K562 (cell line): Measurements from ENCODE around the gene KAZN. TPM values are rescaled to one million over a fixed set of nuclear protein-coding genes. Genes with fewer than 3 reads are reported as not detected.

Experiments
- ATAC-seq: fragments of 200-7000 bp; cut with Tn5 transposase; 3 replicates; pipeline ENCODE4 v1.9.1; 2020; ENCODE audit warnings: moderate library complexity
- BruUV-seq: library from RNA; stranded (reverse); fragments of 400-500 nt; replicated peaks from 2 replicates; lab custom pipeline; 2021; lab: Mats Ljungman, UMichigan
- CTCF ChIA-PET: fragments of 300-600 bp; formaldehyde crosslinking; extraction: SDS; loops from one replicate; lab custom pipeline; 2021; ENCODE audit warnings: low intra/inter-chr PET ratio; lab: Yijun Ruan, JAX
- POLR2A ChIA-PET: fragments of 300-600, 350-650 bp; sonication (Branson Sonifier 250); formaldehyde crosslinking; extraction: SDS; loops from one replicate; lab custom pipeline; 2021; ENCODE audit warnings: antibody characterized with exemption, inconsistent platforms; lab: Yijun Ruan, JAX
- DNase-seq, 4 experiments: peaks; one replicate each; pipeline versions ENCODE4 v3.0.0 to v3.0.0-alpha.2; 2011 to 2018; ENCODE audit warnings: low spot score in 3 of 4, mixed read lengths in 3 of 4; ENCODE audit errors: extremely low read depth in 1 of 4
- FAIRE-seq: peaks from 2 replicates; lab custom pipeline; 2011; peaks lifted over from hg19 to GRCh38; lab: Jason Lieb, UNC
- H2AFZ ChIP-seq: 2 replicates; pipeline ENCODE4 v1.6.0; 2011; ENCODE audit warnings: low read depth, low read length, control low read depth, inconsistent platforms
- H3K27ac ChIP-seq: fragments of 200-600 bp; 3 replicates; pipeline ENCODE4 v1.8.0; 2011; ENCODE audit warnings: low read depth, mild to moderate bottlenecking, control low read depth, inconsistent platforms, low read length, moderate library complexity, mixed read lengths; ENCODE audit errors: extremely low read depth
- H3K27me3 ChIP-seq, 2 experiments: fragments of 300-600 bp in 1 of 2; 2 replicates in 1 of 2; 3 replicates in 1 of 2; pipeline versions ENCODE4 v1.6.0 to v1.8.0; 2011; ENCODE audit warnings: inconsistent platforms in 2 of 2, low read length in 2 of 2, mild to moderate bottlenecking in 1 of 2, mixed read lengths in 1 of 2, moderate library complexity in 1 of 2; ENCODE audit not compliant: control insufficient read depth in 2 of 2, insufficient read depth in 2 of 2
- H3K36me3 ChIP-seq: fragments of 300-600 bp; 3 replicates; pipeline ENCODE4 v1.8.0; 2011; ENCODE audit warnings: mild to moderate bottlenecking, low read length, inconsistent platforms; ENCODE audit not compliant: control insufficient read depth, insufficient read depth
- H3K4me1 ChIP-seq, 2 experiments: fragments of 200-600 bp in 1 of 2; replicated peaks in 1 of 2; 2 replicates in 1 of 2; 3 replicates in 1 of 2; pipeline versions ENCODE4 v1.5.1 to v1.8.0; 2011; ENCODE audit warnings: inconsistent platforms in 2 of 2, low read length in 2 of 2, mild to moderate bottlenecking in 1 of 2, mixed read lengths in 1 of 2, moderate library complexity in 1 of 2; ENCODE audit not compliant: control insufficient read depth in 2 of 2, insufficient read depth in 2 of 2
- H3K4me2 ChIP-seq: 2 replicates; pipeline ENCODE4 v1.6.1; 2011; ENCODE audit warnings: low read length, control low read depth, inconsistent platforms, mixed read lengths; ENCODE audit not compliant: insufficient read depth
- H3K4me3 ChIP-seq: fragments of 200-600 bp; sonication (generic), shearing (Covaris generic); 2 replicates; pipeline ENCODE4 v1.5.1; 2016; ENCODE audit warnings: control low read depth, inconsistent platforms
- H3K79me2 ChIP-seq: fragments of 200-600 bp; 3 replicates; pipeline ENCODE4 v1.8.0; 2011; ENCODE audit warnings: low read length, inconsistent platforms; ENCODE audit not compliant: control insufficient read depth, insufficient read depth
- H3K9ac ChIP-seq, 2 experiments: 2 replicates each; pipeline versions ENCODE4 v1.6.0 to v1.6.1; 2011; ENCODE audit warnings: low read depth in 2 of 2, low read length in 2 of 2, control low read depth in 1 of 2, inconsistent platforms in 1 of 2, mild to moderate bottlenecking in 1 of 2, mixed read lengths in 1 of 2; ENCODE audit not compliant: insufficient read depth in 1 of 2
- H3K9me1 ChIP-seq: one replicate; pipeline ENCODE4 v1.6.0; 2011; ENCODE audit warnings: inconsistent platforms, mild to moderate bottlenecking, low read length, moderate library complexity; ENCODE audit not compliant: control insufficient read depth, insufficient read depth
- H3K9me3 ChIP-seq: replicated peaks from 2 replicates; pipeline ENCODE4 v1.5.1; 2011; ENCODE audit warnings: low read depth, low read length, inconsistent platforms; ENCODE audit not compliant: control insufficient read depth, insufficient read depth
- H4K20me1 ChIP-seq: replicated peaks from 2 replicates; pipeline ENCODE4 v1.6.1; 2011; ENCODE audit warnings: low read length, inconsistent platforms, mixed read lengths; ENCODE audit not compliant: control insufficient read depth, insufficient read depth
- NR0B1 ChIP-seq: fragments of 450-650 bp; IDR thresholded peaks from one replicate; pipeline ENCODE4 v1.6.1; 2018; ENCODE audit warnings: mild to moderate bottlenecking, moderate library complexity; ENCODE audit not compliant: partially characterized antibody
- RBM25 ChIP-seq: fragments of 200-400 bp; formaldehyde crosslinking; IDR thresholded peaks from 2 replicates; pipeline ENCODE4 v1.6.1; 2018; ENCODE audit warnings: low read length, low read depth, moderate library complexity; ENCODE audit not compliant: severe bottlenecking
- ZNF239 ChIP-seq: fragments of 250-450 bp; sonication (Bioruptor Pico); IDR thresholded peaks from 2 replicates; pipeline ENCODE4 v1.4.0; 2020; ENCODE audit warnings: mild to moderate bottlenecking
- WGBS: fragments of 100-300 bp; shearing (Covaris generic); methylation state at CpG from one replicate; pipeline ENCODE4 v1.1.6; 2016; ENCODE audit warnings: low coverage, mixed read lengths; ENCODE audit not compliant: insufficient coverage; ENCODE audit errors: missing lambda C conversion rate; 5-methylcytosine and 5-hydroxymethylcytosine counted together
- in situ Hi-C: fragments of 300-500 bp; cut with MboI; formaldehyde crosslinking; loops from 4 replicates; pipeline ENCODE4 v1.15.0; 2018; ENCODE audit warnings: inconsistent platforms, mixed read lengths
- intact Hi-C: fragments of 100-400 bp; cut with micrococcal nuclease; formaldehyde crosslinking; loops from 2 replicates; pipeline ENCODE4 v1.14.2; 2022
- polyA plus RNA-seq, 8 experiments: library from polyadenylated mRNA; depleted of rRNA in 4 of 8; stranded (reverse) in 5 of 8; unstranded in 3 of 8; fragments of >200 nt; fragmentation: Nextera tagmentation in 2 of 8; fragmentation: Illumina TruSeq in 1 of 8; extraction: Ambion mirVana in 2 of 8; extraction: Trizol in 1 of 8; gene quantifications; 2 replicates each; pipeline versions ENCODE4 v1.2.1 to v1.2.3, GENCODE V29; 2011 to 2014; ENCODE audit warnings: inconsistent platforms in 1 of 8, missing spikeins in 1 of 8
- total RNA-seq, 7 experiments: library from RNA; depleted of rRNA in 6 of 7; stranded (reverse); fragments of >200 nt in 6 of 7; fragmentation: Illumina TruSeq in 2 of 7; extraction: Trizol in 2 of 7; gene quantifications; 2 replicates each; pipeline versions ENCODE4 v1.2.1 to v1.2.3, GENCODE V29; 2011 to 2021; ENCODE audit warnings: low replicate concordance in 1 of 7

The KAZN gene
- total and polyA plus RNA-seq, 9 of the 15 experiments (the other 6 are each of a cell fraction or from before 2014, with no cell fraction given) = 2.1 to 21.6 (median 5.4) TPM

- POLR2A ChIA-PET = interaction anchor here (0.8 to 1.1 kb wide), 2 partner anchors 11 to 483 kb away, joined by 3 to 5 read pairs; no protein-coding TSS in a partner anchor
- 14% methylated on average over 6 of the region's 6 CpGs for WGBS
- in situ Hi-C loops = no loop called here
Measured at GRCh38 chr1:15075175-15075574, 476.7 kb downstream of the KAZN start.

More at GRCh38 chr1:15075175-15075574, 476.7 kb downstream of the KAZN start:
- Histone ChIP-seq H3K9ac (no peak overlapping the region), H3K36me3 (no peaks in the 10 kb centered on the region), H3K9me3 (no peaks in the 10 kb centered on the region), H3K27ac (no peak overlapping the region), H3K9me1 (no peaks in the 10 kb centered on the region), H3K27me3 (peaks cover 11 to 52% of the 10 kb centered on the region in 2 experiments; a peak in 4 of 5 replicates), H3K4me1 (no peaks in the 10 kb centered on the region), H4K20me1 (peaks cover 8% of the 10 kb centered on the region; the same call in 1 of the 2 replicates), H2AFZ (no peak overlapping the region), H3K4me3 (no peak overlapping the region), H3K4me2 (no peak overlapping the region), H3K79me2 (no peaks in the 10 kb centered on the region)
- TF ChIP-seq NR0B1 (no peak), ZNF239 (peak; percentile 96), RBM25 (peak; percentile 67)
- CTCF ChIA-PET = no interaction called here
- intact Hi-C loops = no loop called here
- no TSS peak for BruUV-seq
- no peak for DNase-seq
- no peak for ATAC-seq
- no peak for FAIRE-seq
